Astrocyte of the cerebellum (primary cell): Measurements from ENCODE around the gene H2BK1.

ENCODE experiments used
- DNase-seq: peaks from one replicate; pipeline ENCODE4 v3.0.0-alpha.2; 2011; ENCODE audit warnings: low read depth
- H3K4me3 ChIP-seq: 2 replicates; pipeline ENCODE4 v1.5.1; 2011; ENCODE audit warnings: mild to moderate bottlenecking, low read depth, low read length, moderate library complexity
- CTCF ChIP-seq: IDR thresholded peaks from 2 replicates; pipeline ENCODE4 v1.5.1; 2012; ENCODE audit warnings: low read length, low read depth, moderate library complexity, mild to moderate bottlenecking; ENCODE audit errors: missing control alignments
- in situ Hi-C: cut with HindIII; loops from 2 replicates; pipeline ENCODE4 v1.10.0; 2017; ENCODE audit warnings: low sequenced_read_pairs

H2BK1 gene

GRCh38 chr7:151232091-151232916 lies 22.0 kb upstream of the H2BK1 start, which contains the start of gene CHPF2:
CHPF2 (plus strand) TSS chr7:151232483; CDS start chr7:151234012, 1,529 bp downstream.
- TF ChIP-seq CTCF = no peak
- peak; percentile 57 for DNase-seq
- in situ Hi-C loops = no loop called here
- H3K4me3 ChIP-seq = peak within 1 kb of the TSS; percentile 97

GRCh38 chr7:151231080-151231479 lies 20.8 kb upstream of the H2BK1 start:
- no peak overlapping the region for H3K4me3 ChIP-seq
- no peak for DNase-seq
- in situ Hi-C loops = no loop called here
- no peak for TF ChIP-seq CTCF

- in situ Hi-C loops = no loop called here
- no peak for TF ChIP-seq CTCF
- H3K4me3 ChIP-seq = no peak overlapping the region
- no peak for DNase-seq
These were observed 19.0 kb upstream of the H2BK1 start for GRCh38 chr7:151229249-151229648.

GRCh38 chr7:151228024-151228866 lies 18.0 kb upstream of the H2BK1 start:
- DNase-seq = no peak
- peak overlapping the region; percentile 84 for H3K4me3 ChIP-seq
- TF ChIP-seq CTCF = no peak
- in situ Hi-C loops = no loop called here

GRCh38 chr7:151226875-151227782 lies 16.8 kb upstream of the H2BK1 start, which contains the start of gene ABCF2:
ABCF2 (minus strand) TSS chr7:151227205; CDS start chr7:151226458, 747 bp downstream.
- peak; percentile 98 for DNase-seq
- in situ Hi-C loops = no loop called here
- no peak for TF ChIP-seq CTCF
- H3K4me3 ChIP-seq = peak within 1 kb of the TSS; percentile 84

GRCh38 chr7:151226560-151226874 lies 16.2 kb upstream of the H2BK1 start:
- no peak for TF ChIP-seq CTCF
- no peak for DNase-seq
- in situ Hi-C loops = no loop called here

More at GRCh38 chr7:151226560-151226874, 16.2 kb upstream of the H2BK1 start:
- H3K4me3 ChIP-seq = peak overlapping the region; percentile 84
